OCI-LY1 (cell line): ENCODE data around the gene ZNF593.

ENCODE experiments used
- H2AFZ ChIP-seq: fragments of 200-600 bp; sonication (generic), shearing (Covaris generic); 2 replicates; pipeline ENCODE4 v1.6.0; 2014; ENCODE audit warnings: antibody characterized with exemption, mild to moderate bottlenecking, low read length
- H3F3A ChIP-seq: fragments of 200-600 bp; sonication (generic), shearing (Covaris generic); 2 replicates; pipeline ENCODE4 v1.6.0; 2014; ENCODE audit warnings: mild to moderate bottlenecking, antibody characterized with exemption, low read length, moderate library complexity; ENCODE audit not compliant: insufficient read depth
- H3K27ac ChIP-seq: fragments of 200-600 bp; sonication (generic); 2 replicates; pipeline ENCODE4 v1.5.1; 2014; ENCODE audit warnings: low read length, mixed run types, mild to moderate bottlenecking, low read depth; ENCODE audit not compliant: poor library complexity, severe bottlenecking
- H3K27me3 ChIP-seq: fragments of 200-600 bp; sonication (generic); 2 replicates; pipeline ENCODE4 v1.6.0; 2014; ENCODE audit warnings: antibody characterized with exemption, mild to moderate bottlenecking, low read length, moderate library complexity; ENCODE audit not compliant: insufficient read depth
- H3K36me3 ChIP-seq: fragments of 200-600 bp; sonication (generic); 2 replicates; pipeline ENCODE4 v1.6.1; 2014; ENCODE audit warnings: mild to moderate bottlenecking, antibody characterized with exemption, low read length, moderate library complexity, mixed read lengths; ENCODE audit not compliant: insufficient read depth
- H3K4me1 ChIP-seq: fragments of 200-600 bp; sonication (generic); 2 replicates; pipeline ENCODE4 v1.5.1; 2014; ENCODE audit warnings: mild to moderate bottlenecking, low read length, moderate library complexity; ENCODE audit not compliant: insufficient read depth, severe bottlenecking
- H3K4me2 ChIP-seq: fragments of 200-600 bp; sonication (generic), shearing (Covaris generic); 2 replicates; pipeline ENCODE4 v1.6.1; 2014; ENCODE audit warnings: low read length
- H3K4me3 ChIP-seq: fragments of 200-600 bp; sonication (generic); 2 replicates; pipeline ENCODE4 v1.5.1; 2014; ENCODE audit warnings: low read length, low read depth, mild to moderate bottlenecking, mixed read lengths; ENCODE audit not compliant: poor library complexity, severe bottlenecking
- H3K79me2 ChIP-seq: fragments of 200-600 bp; shearing (Covaris generic); 2 replicates; pipeline ENCODE4 v1.6.1; 2016; ENCODE audit warnings: mixed run types, low read length, mixed read lengths; ENCODE audit not compliant: insufficient read depth
- H3K9ac ChIP-seq: fragments of 200-600 bp; sonication (generic), shearing (Covaris generic); 2 replicates; pipeline ENCODE4 v1.6.1; 2014; ENCODE audit warnings: mild to moderate bottlenecking, low read length, mixed read lengths
- H3K9me2 ChIP-seq: fragments of 200-600 bp; sonication (generic), shearing (Covaris generic); 2 replicates; pipeline ENCODE4 v1.6.1; 2014; ENCODE audit warnings: low read depth, mild to moderate bottlenecking, low read length, mixed read lengths
- H3K9me3 ChIP-seq: fragments of 200-600 bp; shearing (Covaris generic); 2 replicates; pipeline ENCODE4 v1.6.1; 2014; ENCODE audit warnings: low read length, mixed read lengths
- H4K20me1 ChIP-seq: fragments of 200-600 bp; sonication (generic), shearing (Covaris generic); 2 replicates; pipeline ENCODE4 v1.6.0; 2016; ENCODE audit warnings: mild to moderate bottlenecking, low read length; ENCODE audit not compliant: insufficient read depth
- CTCF ChIP-seq: fragments of 200-600 bp; sonication (generic), shearing (Covaris generic); IDR thresholded peaks from 2 replicates; pipeline ENCODE4 v1.5.1; 2017; ENCODE audit warnings: mild to moderate bottlenecking, antibody characterized with exemption, low read length, moderate library complexity, mixed read lengths
- EZH2 ChIP-seq: fragments of 200-600 bp; sonication (generic), shearing (Covaris generic); IDR thresholded peaks from 2 replicates; pipeline ENCODE4 v1.8.0; 2017; ENCODE audit warnings: borderline replicate concordance, mixed run types, mild to moderate bottlenecking, antibody characterized with exemption, low read length, moderate library complexity, mixed read lengths

ZNF593 gene

GRCh38 chr1:26156285-26157038, 13.2 kb upstream of the ZNF593 start:
- H3K4me2 ChIP-seq, result no peak overlapping the region
- H2AFZ ChIP-seq, result no peak overlapping the region
- no peaks in the 10 kb centered on the region for H4K20me1 ChIP-seq
- no peak overlapping the region for H3K27ac ChIP-seq
- no peaks in the 10 kb centered on the region for H3K36me3 ChIP-seq
- no peak overlapping the region for H3K4me3 ChIP-seq
- H3K79me2 ChIP-seq, result no peaks in the 10 kb centered on the region
- no peaks in the 10 kb centered on the region for H3K9me3 ChIP-seq
- H3F3A ChIP-seq, result no peaks in the 10 kb centered on the region
- peaks cover 10% of the 10 kb centered on the region; the same call in 1 of the 2 replicates for H3K27me3 ChIP-seq
- H3K9ac ChIP-seq, result no peak overlapping the region
- no peaks in the 10 kb centered on the region for H3K4me1 ChIP-seq
- H3K9me2 ChIP-seq, result no peaks in the 10 kb centered on the region
- TF ChIP-seq EZH2, result no peak
- TF ChIP-seq CTCF, result no peak

GRCh38 chr1:26158271-26158907, 11.3 kb upstream of the ZNF593 start:
- H3K36me3 ChIP-seq, result no peaks in the 10 kb centered on the region
- H3K27ac ChIP-seq, result no peak overlapping the region
- no peaks in the 10 kb centered on the region for H3K9me2 ChIP-seq
- H3K79me2 ChIP-seq, result no peaks in the 10 kb centered on the region
- H3K9me3 ChIP-seq, result no peaks in the 10 kb centered on the region
- H3K27me3 ChIP-seq, result peaks cover 10% of the 10 kb centered on the region; the same call in 1 of the 2 replicates
- H3K4me2 ChIP-seq, result no peak overlapping the region
- TF ChIP-seq CTCF, result no peak
- TF ChIP-seq EZH2, result no peak
- no peaks in the 10 kb centered on the region for H3K4me1 ChIP-seq
- no peak overlapping the region for H2AFZ ChIP-seq
- no peak overlapping the region for H3K4me3 ChIP-seq
- no peaks in the 10 kb centered on the region for H3F3A ChIP-seq
- no peaks in the 10 kb centered on the region for H4K20me1 ChIP-seq
- H3K9ac ChIP-seq, result no peak overlapping the region

GRCh38 chr1:26158908-26159742, 10.6 kb upstream of the ZNF593 start, which contains the start of gene FAM110D:
FAM110D (plus strand) TSS chr1:26159079; CDS start chr1:26161292, 2,213 bp downstream.
- H3K4me3 ChIP-seq, result no peak within 1 kb of the TSS
- H3K79me2 ChIP-seq, result no peaks in the 10 kb centered on the region
- H3K9me3 ChIP-seq, result no peaks in the 10 kb centered on the region
- H3F3A ChIP-seq, result no peaks in the 10 kb centered on the region
- peaks cover 6% of the 10 kb centered on the region for H3K4me1 ChIP-seq
- no peaks in the 10 kb centered on the region for H3K9me2 ChIP-seq
- H3K27me3 ChIP-seq, result peaks cover 13% of the 10 kb centered on the region; the same call in 1 of the 2 replicates
- TF ChIP-seq EZH2, result no peak
- TF ChIP-seq CTCF, result no peak
- H3K27ac ChIP-seq, result no peak within 1 kb of the TSS
- no peaks in the 10 kb centered on the region for H3K36me3 ChIP-seq
- no peaks in the 10 kb centered on the region for H4K20me1 ChIP-seq
- no peak within 1 kb of the TSS for H2AFZ ChIP-seq
- no peak within 1 kb of the TSS for H3K4me2 ChIP-seq
- H3K9ac ChIP-seq, result no peak within 1 kb of the TSS
